H1 (cell line): Measurements from ENCODE around the gene ZNF316. TPM values are rescaled to one million over a fixed set of nuclear protein-coding genes. Genes with fewer than 3 reads are reported as not detected.

Source experiments
- CTCF ChIA-PET: fragments of 300-600 bp; sonication (Branson Sonifier 250); formaldehyde crosslinking; loops from one replicate; lab custom pipeline; 2021; ENCODE audit not compliant: partially characterized antibody; lab: Charles Lee
- POLR2A ChIA-PET: fragments of 300-600 bp; sonication (Branson Sonifier 250); formaldehyde crosslinking; loops from one replicate; lab custom pipeline; 2021; ENCODE audit warnings: inconsistent platforms; ENCODE audit not compliant: partially characterized antibody; lab: Charles Lee
- DNase-seq, 2 experiments: peaks; one replicate each; pipeline versions ENCODE4 v3.0.0 to v3.0.0-alpha.2; 2010 to 2022; ENCODE audit warnings: low spot score in 2 of 2, low read depth in 1 of 2, mixed read lengths in 1 of 2
- FAIRE-seq: peaks from 2 replicates; lab custom pipeline; 2011; peaks lifted over from hg19 to GRCh38; lab: Jason Lieb, UNC
- H2AFZ ChIP-seq: 2 replicates; pipeline ENCODE4 v1.8.1; 2012; ENCODE audit warnings: low read length, inconsistent platforms
- H2AK5ac ChIP-seq: 2 replicates; pipeline ENCODE4 v1.6.1; 2013; ENCODE audit warnings: low read depth, low read length
- H2BK120ac ChIP-seq: replicated peaks from 2 replicates; pipeline ENCODE3; 2013; ENCODE audit warnings: low read depth, low read length, inconsistent platforms
- H2BK12ac ChIP-seq: 2 replicates; pipeline ENCODE4 v1.6.1; 2013; ENCODE audit warnings: low read depth, low read length
- H2BK15ac ChIP-seq: 2 replicates; pipeline ENCODE4 v1.6.1; 2013; ENCODE audit warnings: low read length
- H2BK20ac ChIP-seq: 2 replicates; pipeline ENCODE4 v1.6.1; 2013; ENCODE audit warnings: low read length
- H2BK5ac ChIP-seq: 2 replicates; pipeline ENCODE4 v1.6.1; 2013; ENCODE audit warnings: low read depth, low read length
- H3K14ac ChIP-seq: 2 replicates; pipeline ENCODE4 v1.6.1; 2013; ENCODE audit warnings: inconsistent platforms; ENCODE audit not compliant: insufficient read length
- H3K18ac ChIP-seq: 2 replicates; pipeline ENCODE4 v1.6.1; 2013; ENCODE audit warnings: low read length; ENCODE audit errors: extremely low read depth
- H3K23ac ChIP-seq: 2 replicates; pipeline ENCODE4 v1.6.1; 2013; ENCODE audit warnings: inconsistent platforms; ENCODE audit not compliant: insufficient read length
- H3K23me2 ChIP-seq: 2 replicates; pipeline ENCODE4 v1.6.1; 2013; ENCODE audit warnings: low read depth, low read length
- H3K27ac ChIP-seq: 2 replicates; pipeline ENCODE4 v1.6.1; 2011; ENCODE audit warnings: low read depth, low read length, inconsistent platforms
- H3K27me3 ChIP-seq, 4 experiments: replicated peaks in 1 of 4; 1 replicate in 1 of 4; 2 replicates in 3 of 4; pipeline versions ENCODE4 v1.6.1 to v1.8.1; 2011 to 2013; ENCODE audit warnings: low read length in 3 of 4, mild to moderate bottlenecking in 3 of 4, inconsistent platforms in 2 of 4, mixed read lengths in 2 of 4, moderate library complexity in 1 of 4; ENCODE audit not compliant: control insufficient read depth in 3 of 4, insufficient read depth in 3 of 4; ENCODE audit errors: extremely low read depth in 1 of 4
- H3K36me3 ChIP-seq, 4 experiments: 2 replicates each; pipeline versions ENCODE4 v1.6.1 to v1.8.1; 2011 to 2013; ENCODE audit warnings: mild to moderate bottlenecking in 4 of 4, low read length in 3 of 4, moderate library complexity in 2 of 4, control low read depth in 1 of 4, inconsistent platforms in 1 of 4; ENCODE audit not compliant: insufficient read depth in 4 of 4, control insufficient read depth in 2 of 4
- H3K4ac ChIP-seq: replicated peaks from 2 replicates; pipeline ENCODE3; 2013; ENCODE audit warnings: low read length, low read depth, mixed read lengths, inconsistent platforms; ENCODE audit not compliant: insufficient read length
- H3K4me1 ChIP-seq, 4 experiments: replicated peaks in 1 of 4; 1 replicate in 1 of 4; 2 replicates in 3 of 4; pipeline versions ENCODE4 v1.6.1 to v1.8.1; 2011 to 2013; ENCODE audit warnings: low read length in 3 of 4, inconsistent platforms in 2 of 4, mixed read lengths in 1 of 4; ENCODE audit not compliant: insufficient read depth in 4 of 4, control insufficient read depth in 3 of 4
- H3K4me2 ChIP-seq, 2 experiments: 2 replicates each; pipeline versions ENCODE4 v1.6.1 to v1.8.1; 2011 to 2013; ENCODE audit warnings: low read depth in 2 of 2, low read length in 2 of 2, control low read depth in 1 of 2, inconsistent platforms in 1 of 2, mild to moderate bottlenecking in 1 of 2; ENCODE audit not compliant: insufficient read depth in 1 of 2
- H3K4me3 ChIP-seq, 4 experiments: fragments of 200-600, 300-600 bp in 1 of 4; sonication (generic), shearing (Covaris generic), sonication (Bioruptor Twin) in 1 of 4; 2 replicates each; pipeline versions ENCODE4 v1.5.1 to v1.8.1; 2011 to 2016; ENCODE audit warnings: low read length in 4 of 4, low read depth in 3 of 4, control low read depth in 2 of 4, inconsistent platforms in 2 of 4, mild to moderate bottlenecking in 2 of 4, mixed read lengths in 1 of 4, moderate library complexity in 1 of 4; ENCODE audit not compliant: insufficient read depth in 2 of 4; ENCODE audit errors: extremely low read depth in 1 of 4
- H3K56ac ChIP-seq: replicated peaks from 2 replicates; pipeline ENCODE3; 2013; ENCODE audit warnings: low read depth, mild to moderate bottlenecking, mixed read lengths, low read length, inconsistent platforms; ENCODE audit not compliant: insufficient read length
- H3K79me1 ChIP-seq: 2 replicates; pipeline ENCODE4 v1.6.1; 2013; ENCODE audit warnings: low read depth, low read length, control low read depth
- H3K79me2 ChIP-seq, 2 experiments: 2 replicates each; pipeline versions ENCODE4 v1.6.1 to v1.8.1; 2012 to 2013; ENCODE audit warnings: low read length in 2 of 2, mild to moderate bottlenecking in 2 of 2, inconsistent platforms in 1 of 2; ENCODE audit not compliant: insufficient read depth in 2 of 2, control insufficient read depth in 1 of 2
- H3K9ac ChIP-seq, 4 experiments: replicated peaks in 1 of 4; 1 replicate in 1 of 4; 2 replicates in 3 of 4; pipeline versions ENCODE4 v1.6.1 to v1.8.1; 2011 to 2013; ENCODE audit warnings: low read depth in 3 of 4, low read length in 3 of 4, control low read depth in 2 of 4, mild to moderate bottlenecking in 2 of 4, moderate library complexity in 2 of 4, inconsistent platforms in 1 of 4; ENCODE audit errors: extremely low read depth in 1 of 4
- H3K9me3 ChIP-seq, 2 experiments: 2 replicates each; pipeline versions ENCODE4 v1.6.1 to v1.8.1; 2012 to 2013; ENCODE audit warnings: mild to moderate bottlenecking in 2 of 2, moderate library complexity in 2 of 2, control low read depth in 1 of 2, inconsistent platforms in 1 of 2, low read depth in 1 of 2, low read length in 1 of 2, mixed read lengths in 1 of 2; ENCODE audit not compliant: insufficient read depth in 2 of 2
- H4K20me1 ChIP-seq, 2 experiments: replicated peaks in 1 of 2; 2 replicates each; pipeline versions ENCODE3 to v1.8.1; 2011 to 2013; ENCODE audit warnings: inconsistent platforms in 2 of 2, low read length in 2 of 2, mild to moderate bottlenecking in 1 of 2; ENCODE audit not compliant: insufficient read depth in 2 of 2, control insufficient read depth in 1 of 2
- H4K5ac ChIP-seq: 2 replicates; pipeline ENCODE4 v1.6.1; 2013; ENCODE audit warnings: low read length, low read depth, mixed read lengths, inconsistent platforms; ENCODE audit not compliant: insufficient read length
- H4K8ac ChIP-seq: 2 replicates; pipeline ENCODE4 v1.8.0; 2013; ENCODE audit warnings: mild to moderate bottlenecking, moderate library complexity, low read length, inconsistent platforms; ENCODE audit not compliant: insufficient read depth; ENCODE audit errors: extremely low read depth
- H4K91ac ChIP-seq: replicated peaks from 2 replicates; pipeline ENCODE3; 2013; ENCODE audit warnings: low read length, mixed read lengths, inconsistent platforms; ENCODE audit not compliant: insufficient read length
- CHD1 ChIP-seq: IDR thresholded peaks from 2 replicates; pipeline ENCODE4 v1.6.1; 2012; ENCODE audit warnings: low read depth, low read length, improper control_type of control experiment
- CREB1 ChIP-seq: IDR thresholded peaks from 2 replicates; pipeline ENCODE4 v1.6.1; 2012; ENCODE audit warnings: inconsistent platforms
- E2F6 ChIP-seq: IDR thresholded peaks from 2 replicates; pipeline ENCODE4 v1.6.1; 2012; ENCODE audit warnings: inconsistent platforms
- HDAC2 ChIP-seq, 2 experiments: fragments of 300-600 bp in 1 of 2; sonication (generic) in 1 of 2; IDR thresholded peaks; 2 replicates each; pipeline ENCODE4 v1.6.1; 2011 to 2012; ENCODE audit warnings: low read depth in 2 of 2, low read length in 2 of 2, mild to moderate bottlenecking in 2 of 2, moderate library complexity in 2 of 2, borderline replicate concordance in 1 of 2, inconsistent platforms in 1 of 2
- JUN ChIP-seq: IDR thresholded peaks from 2 replicates; pipeline ENCODE4 v1.6.1; 2011; ENCODE audit warnings: low read depth, mild to moderate bottlenecking, improper control_type of control experiment, low read length
- MAFK ChIP-seq: IDR thresholded peaks from 2 replicates; pipeline ENCODE4 v1.6.1; 2012; ENCODE audit warnings: low read depth, mild to moderate bottlenecking, improper control_type of control experiment, low read length
- POLR2A ChIP-seq, 2 experiments: IDR thresholded peaks; 1 replicate in 1 of 2; 2 replicates in 1 of 2; pipeline ENCODE4 v1.6.1; 2011; ENCODE audit warnings: low read depth in 2 of 2, low read length in 2 of 2, mild to moderate bottlenecking in 2 of 2; ENCODE audit errors: control extremely low read depth in 1 of 2
- RNF2 ChIP-seq: fragments of 200-900, 300-1000 bp; sonication (generic); IDR thresholded peaks from 2 replicates; pipeline ENCODE4 v1.7.1; 2016; ENCODE audit warnings: borderline replicate concordance, low read depth, mild to moderate bottlenecking, antibody characterized with exemption, low read length; ENCODE audit not compliant: poor library complexity, severe bottlenecking; ENCODE audit errors: missing control alignments
- SAP30 ChIP-seq: fragments of 300-600 bp; sonication (generic); IDR thresholded peaks from 2 replicates; pipeline ENCODE4 v1.7.1; 2012; ENCODE audit warnings: low read length, moderate library complexity, mild to moderate bottlenecking, inconsistent platforms; ENCODE audit not compliant: insufficient read depth, insufficient replicate concordance
- SIRT6 ChIP-seq: IDR thresholded peaks from one replicate; pipeline ENCODE4 v1.7.1; 2012; ENCODE audit warnings: low read length, inconsistent platforms
- SP2 ChIP-seq: IDR thresholded peaks from 2 replicates; pipeline ENCODE4 v1.6.1; 2012; ENCODE audit warnings: mild to moderate bottlenecking, low read length, inconsistent platforms
- TBP ChIP-seq: IDR thresholded peaks from 2 replicates; pipeline ENCODE4 v1.6.1; 2011; ENCODE audit warnings: low read depth, low read length, improper control_type of control experiment
- YY1 ChIP-seq: IDR thresholded peaks from 2 replicates; pipeline ENCODE4 v1.6.1; 2011; ENCODE audit warnings: low read depth, mild to moderate bottlenecking, low read length
- ZNF274 ChIP-seq: IDR thresholded peaks from 2 replicates; pipeline ENCODE4 v1.7.0; 2012; ENCODE audit warnings: low read length, borderline replicate concordance; ENCODE audit errors: extremely low read depth
- WGBS, 2 experiments: shearing (Covaris generic) in 1 of 2; methylation state at CpG; one replicate each; pipeline versions ENCODE4 v1.1.6 to v1.1.7; 2013 to 2015; ENCODE audit warnings: low lambda C conversion rate in 2 of 2, mixed read lengths in 2 of 2, inconsistent platforms in 1 of 2, low coverage in 1 of 2, missing lambda C conversion rate in 1 of 2; ENCODE audit not compliant: insufficient replicate concordance in 2 of 2, insufficient coverage in 1 of 2, insufficient read length in 1 of 2; ENCODE audit errors: extremely low coverage in 1 of 2, missing lambda C conversion rate in 1 of 2; 5-methylcytosine and 5-hydroxymethylcytosine counted together
- polyA plus RNA-seq, 7 experiments: library from polyadenylated mRNA; depleted of rRNA in 3 of 7; stranded (reverse) in 5 of 7; unstranded in 2 of 7; fragments of >200 nt in 5 of 7; fragments of 200-250 nt in 2 of 7; gene quantifications; 1 replicate in 5 of 7; 2 replicates in 1 of 7; 4 replicates in 1 of 7; pipeline versions ENCODE4 v1.2.1 to v1.2.3, GENCODE V29; 2011 to 2013; ENCODE audit warnings: missing spikeins in 2 of 7, mixed read lengths in 2 of 7
- total RNA-seq: library from RNA; stranded (reverse); fragmentation: NEBNext Ultra II Directional; extraction: Animal tissue kit (Norgen Biotek cat#: 25700); gene quantifications from 2 replicates; pipeline ENCODE4 v1.2.1, GENCODE V29; 2021

The ZNF316 gene
- total and polyA plus RNA-seq, 2 of the 8 experiments (the other 6 are each of a cell fraction or from before 2014, with no cell fraction given): 3.6 to 13.7 TPM

GRCh38 chr7:6612819-6613218 lies 24.3 kb upstream of the ZNF316 start:
- H3K27ac ChIP-seq: no peak overlapping the region
- no peak overlapping the region for H3K18ac ChIP-seq
- peaks cover 0 to 14% (median 7%) of the 10 kb centered on the region in 4 experiments; a peak in 5 of 7 replicates for H3K4me1 ChIP-seq
- H3K4ac ChIP-seq: no peak overlapping the region
- FAIRE-seq (no peak), DNase-seq (no peak)
- H2AFZ ChIP-seq: no peak overlapping the region
- CTCF ChIA-PET: interaction anchor here (0.5 to 0.8 kb wide), 2 partner anchors 25 to 697 kb away, joined by 3 read pairs; no protein-coding TSS in a partner anchor
- peaks cover 7% of the 10 kb centered on the region; the same call in 1 of the 2 replicates for H3K23me2 ChIP-seq
- no peak overlapping the region for H3K23ac ChIP-seq
- 86% methylated on average over 5 of the region's 7 CpGs; no CpG with 5 or more reads in 1 of the 2 experiments for WGBS, 2 experiments
- 0 out of 2 replicates have a peak overlapping the region, but pooled peaks have one; percentile 6 for H2AK5ac ChIP-seq
- H3K4me3 ChIP-seq: no peak overlapping the region
- no peak overlapping the region for H4K91ac ChIP-seq
- H2BK120ac ChIP-seq: no peak overlapping the region
- peaks cover 0 to 4% (median 3%) of the 10 kb centered on the region in 4 experiments; a peak in 1 of 8 replicates for H3K36me3 ChIP-seq
- H4K8ac ChIP-seq: no peak overlapping the region
- H3K56ac ChIP-seq: no peak overlapping the region
- H4K5ac ChIP-seq: no peak overlapping the region
- H3K79me1 ChIP-seq: no peaks in the 10 kb centered on the region
- no peak overlapping the region for H2BK5ac ChIP-seq
- no peak overlapping the region for H2BK20ac ChIP-seq
- no peak overlapping the region for H3K9ac ChIP-seq
- peaks cover 0 to 4% (median 0%) of the 10 kb centered on the region in 4 experiments; a peak in 1 of 7 replicates for H3K27me3 ChIP-seq
- no peaks in the 10 kb centered on the region for H3K9me3 ChIP-seq
- POLR2A ChIA-PET: interaction anchor here (0.6 to 1.7 kb wide), 2 partner anchors 9 to 22 kb away, joined by 3 to 5 read pairs; no protein-coding TSS in a partner anchor
- H2BK15ac ChIP-seq: no peak overlapping the region
- no peak overlapping the region for H3K14ac ChIP-seq
- H4K20me1 ChIP-seq: peaks cover 0 to 3% of the 10 kb centered on the region in 2 experiments
- no peaks in the 10 kb centered on the region for H3K79me2 ChIP-seq
- H3K4me2 ChIP-seq: no peak overlapping the region
- no peak overlapping the region for H2BK12ac ChIP-seq
- TF ChIP-seq SP2 (no peak), YY1 (no peak), RNF2 (no peak), SIRT6 (no peak), TBP (no peak), JUN (no peak), MAFK (no peak), HDAC2 (IDR thresholded peaks at IDR 0.05; ENCODE audit: borderline replicate concordance in 1 of 2, low read depth in 2 of 2, low read length in 2 of 2) (no peak), POLR2A (IDR thresholded peaks at IDR 0.05; ENCODE audit: control extremely low read depth in 1 of 2, low read depth in 2 of 2, low read length in 2 of 2) (no peak), E2F6 (no peak), SAP30 (no peak), CREB1 (no peak), CHD1 (no peak), ZNF274 (no peak)
